ENCODE measurements around the gene QSOX2.

Gene QSOX2

GRCh38 chr9:136202454-136203407 is 42.9 kb downstream of the QSOX2 start:
- H3K4me3 ChIP-seq (replicated peaks in 1 of 2; ENCODE audit: low read depth in 2 of 2, low read length in 2 of 2): no peak overlapping the region
- no peak for DNase-seq (ENCODE audit: low read depth in 2 of 2)
- TF ChIP-seq CTCF (IDR thresholded peaks at IDR 0.05; ENCODE audit: low read depth, low read length): no peak

GRCh38 chr9:136201609-136202453 is 43.8 kb downstream of the QSOX2 start:
- no peak for TF ChIP-seq CTCF (IDR thresholded peaks at IDR 0.05; ENCODE audit: low read depth, low read length)
- H3K4me3 ChIP-seq (replicated peaks in 1 of 2; ENCODE audit: low read depth in 2 of 2, low read length in 2 of 2): no peak overlapping the region
- DNase-seq (ENCODE audit: low read depth in 2 of 2): peak in 1 of 2 donors; percentile 18

GRCh38 chr9:136201174-136201573 is 44.4 kb downstream of the QSOX2 start:
- no peak for TF ChIP-seq CTCF (IDR thresholded peaks at IDR 0.05; ENCODE audit: low read depth, low read length)
- no peak overlapping the region for H3K4me3 ChIP-seq (replicated peaks in 1 of 2; ENCODE audit: low read depth in 2 of 2, low read length in 2 of 2)
- no peak for DNase-seq (ENCODE audit: low read depth in 2 of 2)

GRCh38 chr9:136200424-136200823 is 45.2 kb downstream of the QSOX2 start:
- DNase-seq (ENCODE audit: low read depth in 2 of 2): no peak
- TF ChIP-seq CTCF (IDR thresholded peaks at IDR 0.05; ENCODE audit: low read depth, low read length): no peak

GRCh38 chr9:136199391-136200288 is 46.0 kb downstream of the QSOX2 start:
- no peak overlapping the region for H3K4me3 ChIP-seq (replicated peaks in 1 of 2; ENCODE audit: low read depth in 2 of 2, low read length in 2 of 2)
- TF ChIP-seq CTCF (IDR thresholded peaks at IDR 0.05; ENCODE audit: low read depth, low read length): no peak
- DNase-seq (ENCODE audit: low read depth in 2 of 2): no peak

More at GRCh38 chr9:136200424-136200823, 45.2 kb downstream of the QSOX2 start:
- no peak overlapping the region for H3K4me3 ChIP-seq (replicated peaks in 1 of 2; ENCODE audit: low read depth in 2 of 2, low read length in 2 of 2)

GRCh38 chr9:136198605-136199083 is 47.0 kb downstream of the QSOX2 start:
- no peak for TF ChIP-seq CTCF (IDR thresholded peaks at IDR 0.05; ENCODE audit: low read depth, low read length)
- DNase-seq (ENCODE audit: low read depth in 2 of 2): peak; percentile 11 to 14
- H3K4me3 ChIP-seq (replicated peaks in 1 of 2; ENCODE audit: low read depth in 2 of 2, low read length in 2 of 2): no peak overlapping the region

Measured in cardiac fibroblast (primary cell).